AG09309 (cell line): ENCODE measurements around the gene GRHL1.
A peak's percentile ranks its signal among the peaks of the same experiment; 100 is the strongest.

Experiments used
- DNase-seq: peaks from one replicate; pipeline ENCODE4 v3.0.0-alpha.2; 2010; ENCODE audit warnings: low read depth
- H3K4me3 ChIP-seq: 2 replicates; pipeline ENCODE4 v1.5.1; 2011; ENCODE audit warnings: mild to moderate bottlenecking, low read depth, low read length, moderate library complexity; ENCODE audit not compliant: control insufficient read depth
- TF ChIP-seq, protein P1 (sequence below): IDR thresholded peaks from 2 replicates; pipeline ENCODE4 v1.5.1; 2011; ENCODE audit warnings: mild to moderate bottlenecking, low read depth, low read length, inconsistent platforms; ENCODE audit not compliant: insufficient read depth, control insufficient read depth; ENCODE audit errors: missing control alignments

The GRHL1 gene

GRCh38 chr2:9939587-9940485, 11.7 kb upstream of the GRHL1 start:
- DNase-seq, result no peak
- TF ChIP-seq, protein P1, sequence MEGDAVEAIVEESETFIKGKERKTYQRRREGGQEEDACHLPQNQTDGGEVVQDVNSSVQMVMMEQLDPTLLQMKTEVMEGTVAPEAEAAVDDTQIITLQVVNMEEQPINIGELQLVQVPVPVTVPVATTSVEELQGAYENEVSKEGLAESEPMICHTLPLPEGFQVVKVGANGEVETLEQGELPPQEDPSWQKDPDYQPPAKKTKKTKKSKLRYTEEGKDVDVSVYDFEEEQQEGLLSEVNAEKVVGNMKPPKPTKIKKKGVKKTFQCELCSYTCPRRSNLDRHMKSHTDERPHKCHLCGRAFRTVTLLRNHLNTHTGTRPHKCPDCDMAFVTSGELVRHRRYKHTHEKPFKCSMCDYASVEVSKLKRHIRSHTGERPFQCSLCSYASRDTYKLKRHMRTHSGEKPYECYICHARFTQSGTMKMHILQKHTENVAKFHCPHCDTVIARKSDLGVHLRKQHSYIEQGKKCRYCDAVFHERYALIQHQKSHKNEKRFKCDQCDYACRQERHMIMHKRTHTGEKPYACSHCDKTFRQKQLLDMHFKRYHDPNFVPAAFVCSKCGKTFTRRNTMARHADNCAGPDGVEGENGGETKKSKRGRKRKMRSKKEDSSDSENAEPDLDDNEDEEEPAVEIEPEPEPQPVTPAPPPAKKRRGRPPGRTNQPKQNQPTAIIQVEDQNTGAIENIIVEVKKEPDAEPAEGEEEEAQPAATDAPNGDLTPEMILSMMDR, result no peak
- no peak overlapping the region for H3K4me3 ChIP-seq

- peak; percentile 33 for DNase-seq
- TF ChIP-seq, protein P1, result no peak
- H3K4me3 ChIP-seq, result no peak overlapping the region
Measured at GRCh38 chr2:9941196-9941995, 10.1 kb upstream of the GRHL1 start.

DNA sequence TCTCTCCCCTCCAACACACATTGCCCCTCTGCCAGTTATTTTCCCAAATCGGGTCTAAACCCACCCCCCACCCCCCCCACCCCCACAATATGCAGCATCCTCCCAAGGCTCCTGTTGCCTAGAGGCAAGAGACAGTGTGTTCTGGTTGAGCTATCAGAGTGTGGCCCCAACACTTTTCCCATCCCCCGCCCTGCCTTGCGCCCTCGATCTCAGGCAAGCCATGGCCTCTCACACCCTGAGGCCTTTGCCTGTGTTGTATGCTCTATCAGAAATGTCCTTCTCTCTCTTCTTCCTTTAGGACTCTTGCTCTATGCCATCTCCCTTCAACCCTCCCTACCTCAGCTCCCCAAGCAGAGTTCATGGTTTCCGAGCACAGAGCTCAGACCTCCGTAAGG, 9.5 kb upstream of the GRHL1 start:
- no peak for DNase-seq
- no peak overlapping the region for H3K4me3 ChIP-seq
- TF ChIP-seq, protein P1, result no peak

- H3K4me3 ChIP-seq, result no peak overlapping the region
- TF ChIP-seq, protein P1, result no peak
- DNase-seq, result no peak
Measured at GRCh38 chr2:9944330-9944758, 7.1 kb upstream of the GRHL1 start.

GRCh38 chr2:9945596-9945995, 5.9 kb upstream of the GRHL1 start:
- H3K4me3 ChIP-seq, result no peak overlapping the region
- TF ChIP-seq, protein P1, result no peak
- DNase-seq, result no peak

GRCh38 chr2:9946076-9946475, 5.4 kb upstream of the GRHL1 start:
- no peak for DNase-seq
- TF ChIP-seq, protein P1, result no peak
- H3K4me3 ChIP-seq, result no peak overlapping the region
